NB4 (cell line): ENCODE results near the gene NCDN.

ENCODE experiments used
- DNase-seq: peaks from one replicate; pipeline ENCODE4 v3.0.0; 2010; ENCODE audit warnings: low read depth
- H3K4me3 ChIP-seq: one replicate; pipeline ENCODE4 v1.5.1; 2011; ENCODE audit warnings: mild to moderate bottlenecking, low read depth, low read length, moderate library complexity
- CTCF ChIP-seq: IDR thresholded peaks from one replicate; pipeline ENCODE4 v1.5.1; 2012; ENCODE audit warnings: low read depth, low read length
- MAX ChIP-seq: IDR thresholded peaks from 2 replicates; pipeline ENCODE4 v1.6.1; 2011; ENCODE audit warnings: low read depth, low read length
- MYC ChIP-seq: IDR thresholded peaks from 2 replicates; pipeline ENCODE4 v1.6.1; 2011; ENCODE audit warnings: low read depth, low read length
- POLR2A ChIP-seq: IDR thresholded peaks from 2 replicates; pipeline ENCODE4 v1.6.1; 2011; ENCODE audit warnings: mild to moderate bottlenecking; ENCODE audit not compliant: insufficient read length; ENCODE audit errors: extremely low read depth

NCDN gene

GRCh38 chr1:35524106-35524505, 33.5 kb upstream of the NCDN start:
- TF ChIP-seq MYC (no peak), POLR2A (no peak), MAX (no peak), CTCF (no peak)
- H3K4me3 ChIP-seq: no peak overlapping the region
- DNase-seq: no peak

GRCh38 chr1:35530168-35530567, 27.4 kb upstream of the NCDN start:
- H3K4me3 ChIP-seq: no peak overlapping the region
- TF ChIP-seq MYC: no peak
- no peak for TF ChIP-seq CTCF
- no peak for DNase-seq

- no peak for TF ChIP-seq CTCF
- no peak for TF ChIP-seq MYC
- DNase-seq: no peak
- no peak overlapping the region for H3K4me3 ChIP-seq
These were observed 26.7 kb upstream of the NCDN start for GRCh38 chr1:35530946-35531345.

GRCh38 chr1:35531368-35531767, 26.2 kb upstream of the NCDN start:
- TF ChIP-seq MAX (no peak), CTCF (no peak), MYC (no peak), POLR2A (no peak)
- no peak overlapping the region for H3K4me3 ChIP-seq
- no peak for DNase-seq

GRCh38 chr1:35532497-35533223, 24.9 kb upstream of the NCDN start:
- DNase-seq: no peak
- H3K4me3 ChIP-seq: no peak overlapping the region
- no peak for TF ChIP-seq CTCF
- TF ChIP-seq MAX: no peak
- TF ChIP-seq POLR2A: no peak
- no peak for TF ChIP-seq MYC

- TF ChIP-seq MYC: no peak
- no peak for TF ChIP-seq POLR2A
- no peak for TF ChIP-seq MAX
- no peak for TF ChIP-seq CTCF
- DNase-seq: no peak
- H3K4me3 ChIP-seq: no peak overlapping the region
These were observed 24.0 kb upstream of the NCDN start for GRCh38 chr1:35533586-35533985.
